Coronary artery (tissue), 2 donors: ENCODE measurements around the gene APOD.

Experiments used
- DNase-seq: peaks from one replicate; pipeline ENCODE4 v3.0.0-alpha.2; 2017; ENCODE audit warnings: low spot score
- H3K27ac ChIP-seq, 2 donors: fragments of 200-600 bp; sonication (generic); one replicate each; pipeline ENCODE4 v1.5.1; 2016 to 2019
- H3K4me3 ChIP-seq: fragments of 200-600 bp; sonication (generic); 2 replicates; pipeline ENCODE4 v1.5.1; 2016; ENCODE audit warnings: mild to moderate bottlenecking, moderate library complexity
- TF ChIP-seq, protein P1 (sequence below): fragments of 200-600 bp; sonication (generic); IDR thresholded peaks from one replicate; pipeline ENCODE4 v1.5.1; 2019; ENCODE audit warnings: antibody characterized with exemption

Gene APOD

DNA sequence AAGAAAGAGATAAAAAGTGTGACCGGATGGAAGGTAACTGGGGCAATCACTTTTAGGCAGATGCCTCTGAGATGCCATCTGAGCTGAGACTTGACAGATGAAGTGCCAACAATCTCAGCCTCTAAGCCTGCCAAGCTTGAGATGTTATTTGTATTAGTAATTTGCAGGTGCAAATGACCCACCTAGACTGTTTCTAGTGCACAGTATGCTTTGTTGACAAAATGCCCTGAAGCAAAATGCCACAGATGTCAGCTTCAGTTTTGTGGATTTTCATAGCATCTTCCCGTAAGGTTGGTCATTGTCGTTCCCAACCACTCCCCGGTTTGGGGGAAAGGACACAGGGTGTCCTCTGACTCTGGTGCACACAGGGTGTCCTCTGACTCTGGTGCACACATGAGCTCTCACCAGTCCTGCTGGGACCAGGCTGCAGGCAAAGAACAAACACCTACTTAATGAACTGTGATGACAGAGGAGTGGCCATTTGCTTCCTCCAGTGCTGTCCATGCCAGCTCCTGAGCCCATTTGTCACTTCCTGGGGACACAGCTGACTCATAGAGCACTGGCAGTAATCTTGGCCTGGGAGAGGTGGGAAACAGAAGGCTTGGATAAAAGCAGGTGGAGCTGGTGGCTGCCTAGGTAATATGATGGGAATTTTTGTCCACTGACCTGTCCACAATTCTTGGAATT lies 23.9 kb downstream of the APOD start:
- no peak overlapping the region for H3K4me3 ChIP-seq
- no peak overlapping the region for H3K27ac ChIP-seq
- TF ChIP-seq, protein P1, sequence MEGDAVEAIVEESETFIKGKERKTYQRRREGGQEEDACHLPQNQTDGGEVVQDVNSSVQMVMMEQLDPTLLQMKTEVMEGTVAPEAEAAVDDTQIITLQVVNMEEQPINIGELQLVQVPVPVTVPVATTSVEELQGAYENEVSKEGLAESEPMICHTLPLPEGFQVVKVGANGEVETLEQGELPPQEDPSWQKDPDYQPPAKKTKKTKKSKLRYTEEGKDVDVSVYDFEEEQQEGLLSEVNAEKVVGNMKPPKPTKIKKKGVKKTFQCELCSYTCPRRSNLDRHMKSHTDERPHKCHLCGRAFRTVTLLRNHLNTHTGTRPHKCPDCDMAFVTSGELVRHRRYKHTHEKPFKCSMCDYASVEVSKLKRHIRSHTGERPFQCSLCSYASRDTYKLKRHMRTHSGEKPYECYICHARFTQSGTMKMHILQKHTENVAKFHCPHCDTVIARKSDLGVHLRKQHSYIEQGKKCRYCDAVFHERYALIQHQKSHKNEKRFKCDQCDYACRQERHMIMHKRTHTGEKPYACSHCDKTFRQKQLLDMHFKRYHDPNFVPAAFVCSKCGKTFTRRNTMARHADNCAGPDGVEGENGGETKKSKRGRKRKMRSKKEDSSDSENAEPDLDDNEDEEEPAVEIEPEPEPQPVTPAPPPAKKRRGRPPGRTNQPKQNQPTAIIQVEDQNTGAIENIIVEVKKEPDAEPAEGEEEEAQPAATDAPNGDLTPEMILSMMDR, result no peak
- no peak for DNase-seq

DNA sequence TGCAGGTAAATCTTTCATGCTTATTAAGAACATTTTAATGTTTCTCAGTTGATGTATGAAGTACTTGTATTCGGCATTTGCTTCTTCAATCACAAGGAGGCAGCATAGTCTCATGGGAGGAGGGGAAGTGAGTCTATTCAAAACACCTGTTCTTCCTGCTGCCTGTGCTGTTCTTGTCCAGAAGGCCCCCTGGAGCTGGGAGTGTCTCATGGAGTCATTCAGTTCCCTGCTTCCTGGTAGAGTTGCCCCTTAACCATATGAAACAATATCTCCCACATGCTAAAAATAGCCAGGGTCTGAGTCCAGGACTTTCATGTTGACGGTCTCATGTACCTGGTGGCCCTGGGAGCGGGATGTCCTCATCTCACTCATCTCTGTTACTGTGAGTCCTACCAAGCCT lies 25.1 kb downstream of the APOD start:
- Histone ChIP-seq H3K27ac (no peak overlapping the region), H3K4me3 (no peak overlapping the region)
- DNase-seq, result no peak
- TF ChIP-seq, protein P1, result no peak

DNA sequence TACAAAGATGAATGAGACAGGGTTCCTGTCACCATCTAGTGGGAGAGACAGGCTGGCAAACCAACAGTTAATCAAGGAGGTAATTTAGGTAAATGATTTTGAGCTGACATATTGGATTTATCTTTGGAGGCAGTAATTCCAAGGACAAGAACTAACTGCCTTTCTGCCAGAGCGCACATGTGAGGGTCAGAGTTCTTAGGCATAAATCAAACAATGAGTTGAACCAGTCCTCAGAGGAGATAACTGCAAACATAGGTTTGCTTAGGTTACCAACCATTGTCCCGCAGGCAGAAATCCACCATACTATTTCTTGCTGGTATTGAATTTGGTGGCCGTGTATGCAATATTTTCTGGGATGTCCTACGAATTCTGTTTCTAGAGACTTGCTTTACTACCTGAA lies 26.4 kb downstream of the APOD start:
- DNase-seq, result no peak
- Histone ChIP-seq H3K4me3 (no peak overlapping the region), H3K27ac (no peak overlapping the region)
- TF ChIP-seq, protein P1, result no peak

DNA sequence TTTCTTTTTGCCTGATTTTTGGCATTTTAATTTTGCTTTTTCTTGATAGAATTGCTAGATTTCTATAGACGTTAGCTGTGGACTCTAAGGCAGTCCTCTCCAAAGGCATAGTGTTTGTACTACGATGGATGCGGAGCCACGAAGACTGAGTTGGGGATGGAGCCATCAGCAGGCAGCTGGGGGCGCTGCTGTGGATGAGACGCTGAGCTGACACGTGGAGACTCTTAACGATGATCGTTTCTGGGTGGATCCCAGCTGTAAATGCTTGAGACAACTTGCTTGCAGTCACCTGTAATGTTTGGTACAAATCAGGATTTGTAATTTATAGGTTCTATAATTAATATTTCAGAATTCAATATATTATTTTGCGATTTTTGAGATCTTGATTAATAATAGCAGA lies 27.4 kb downstream of the APOD start:
- Histone ChIP-seq H3K27ac (no peak overlapping the region), H3K4me3 (no peak overlapping the region)
- TF ChIP-seq, protein P1, result no peak
- no peak for DNase-seq

DNA sequence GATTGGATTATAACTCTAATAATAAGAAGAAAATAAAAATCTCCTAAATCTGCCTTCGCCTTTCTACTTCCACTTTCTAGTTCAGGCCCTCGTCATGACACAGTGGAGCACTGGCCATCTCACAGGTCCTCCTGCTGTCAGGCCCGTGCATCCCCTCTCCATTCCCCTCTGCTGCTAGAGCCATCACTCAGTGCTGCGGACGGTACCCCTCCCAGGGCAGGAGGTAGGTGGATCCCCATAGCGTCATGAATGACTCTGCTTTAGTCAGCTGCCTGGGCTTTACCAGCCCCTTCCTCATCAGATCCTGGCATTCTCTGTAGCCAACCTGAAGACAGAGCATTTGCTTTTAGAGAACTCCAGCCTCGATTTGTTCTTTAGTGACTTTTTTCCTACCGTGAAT lies 28.6 kb downstream of the APOD start:
- no peak for DNase-seq
- TF ChIP-seq, protein P1, result no peak
- H3K27ac ChIP-seq, result no peak overlapping the region
- H3K4me3 ChIP-seq, result no peak overlapping the region

DNA sequence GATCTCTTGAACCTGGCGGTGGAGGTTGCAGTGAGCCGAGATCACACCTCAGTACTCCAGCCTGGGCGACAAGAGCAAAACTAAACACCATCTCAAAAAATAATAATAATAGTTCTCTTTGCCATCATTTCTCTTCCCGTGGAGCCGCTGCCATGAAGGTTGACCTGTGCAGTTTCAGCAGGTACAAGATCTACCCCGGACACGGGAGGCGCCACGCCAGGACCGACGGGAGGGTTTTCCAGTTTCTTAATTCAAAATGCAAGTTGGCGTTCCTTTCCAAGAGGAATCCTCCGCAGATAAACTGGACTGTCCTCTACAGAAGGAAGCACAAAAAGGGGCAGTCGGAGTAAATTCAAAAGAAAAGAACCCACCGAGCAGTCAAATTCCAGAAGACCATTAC lies 29.3 kb downstream of the APOD start:
- Histone ChIP-seq H3K4me3 (no peak overlapping the region), H3K27ac (no peak overlapping the region)
- no peak for DNase-seq
- TF ChIP-seq, protein P1, result no peak

DNA sequence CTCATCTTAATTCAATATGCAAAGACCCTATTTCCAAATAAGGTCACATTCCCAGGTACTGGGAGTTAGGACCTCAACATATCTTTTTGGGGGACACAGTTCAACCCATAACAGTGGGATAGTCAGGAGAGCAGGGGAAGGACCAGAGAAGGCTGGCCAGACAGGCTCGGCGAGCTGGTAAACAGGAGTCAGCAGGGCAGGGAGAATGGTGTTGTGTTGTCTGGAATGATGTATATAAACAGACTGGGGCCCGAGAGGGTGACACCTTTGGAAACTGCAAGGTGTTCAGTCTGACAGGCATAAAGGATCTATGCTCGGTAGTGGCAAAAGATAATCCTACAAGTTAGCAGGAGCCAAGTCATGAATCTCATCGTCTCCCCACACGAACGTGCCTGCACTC lies 30.5 kb downstream of the APOD start:
- DNase-seq, result no peak
- Histone ChIP-seq H3K4me3 (no peak overlapping the region), H3K27ac (no peak overlapping the region)
- TF ChIP-seq, protein P1, result no peak
